Neuronal stem cell (in vitro differentiated cells): ENCODE data around the gene MYF5.
A peak's percentile ranks its signal among the peaks of the same experiment; 100 is the strongest.

ENCODE experiments used
- DNase-seq: peaks from one replicate; pipeline ENCODE4 v3.0.0-alpha.2; 2013; ENCODE audit warnings: low spot score
- H2AFZ ChIP-seq: one replicate; pipeline ENCODE4 v1.6.1; 2013; ENCODE audit warnings: mild to moderate bottlenecking, low read length, inconsistent platforms
- H2AK5ac ChIP-seq: 2 replicates; pipeline ENCODE4 v1.6.1; 2013; ENCODE audit warnings: low read depth, mild to moderate bottlenecking, inconsistent platforms, low read length, moderate library complexity, mixed read lengths
- H2BK120ac ChIP-seq: 2 replicates; pipeline ENCODE4 v1.6.1; 2013; ENCODE audit warnings: low read depth, mild to moderate bottlenecking, inconsistent platforms, low read length, moderate library complexity, mixed read lengths
- H2BK12ac ChIP-seq: one replicate; pipeline ENCODE4 v1.6.1; 2013; ENCODE audit warnings: low read length, inconsistent platforms
- H2BK15ac ChIP-seq: 2 replicates; pipeline ENCODE4 v1.6.1; 2013; ENCODE audit warnings: mild to moderate bottlenecking, low read length, inconsistent platforms, mixed read lengths
- H2BK5ac ChIP-seq: one replicate; pipeline ENCODE4 v1.6.1; 2013; ENCODE audit warnings: inconsistent platforms, mild to moderate bottlenecking, low read length, moderate library complexity
- H3K14ac ChIP-seq: one replicate; pipeline ENCODE4 v1.6.1; 2013; ENCODE audit warnings: low read length, inconsistent platforms
- H3K18ac ChIP-seq: 2 replicates; pipeline ENCODE4 v1.6.1; 2013; ENCODE audit warnings: low read length, inconsistent platforms
- H3K23ac ChIP-seq: 2 replicates; pipeline ENCODE4 v1.6.1; 2013; ENCODE audit warnings: low read depth, mild to moderate bottlenecking, mixed read lengths, low read length, inconsistent platforms; ENCODE audit not compliant: poor library complexity
- H3K27ac ChIP-seq: replicated peaks from 3 replicates; pipeline ENCODE4 v1.5.1; 2013; ENCODE audit warnings: low read length, inconsistent platforms
- H3K27me3 ChIP-seq, 3 experiments: 2 replicates each; pipeline ENCODE4 v1.6.1; 2013; ENCODE audit warnings: low read length in 3 of 3, mild to moderate bottlenecking in 2 of 3, inconsistent platforms in 1 of 3, low read depth in 1 of 3, mixed read lengths in 1 of 3, moderate library complexity in 1 of 3; ENCODE audit not compliant: control insufficient read depth in 3 of 3, insufficient read depth in 3 of 3
- H3K36me3 ChIP-seq, 2 donors: replicated peaks in 1 of 2; 2 replicates each; pipeline ENCODE4 v1.6.1; 2013; ENCODE audit warnings: low read length in 2 of 2; ENCODE audit not compliant: control insufficient read depth in 2 of 2, insufficient read depth in 2 of 2
- H3K4ac ChIP-seq: 2 replicates; pipeline ENCODE4 v1.6.1; 2013; ENCODE audit warnings: inconsistent platforms, mild to moderate bottlenecking, low read length, moderate library complexity
- H3K4me1 ChIP-seq, 2 donors: 1 replicate in 1 of 2; 2 replicates in 1 of 2; pipeline ENCODE4 v1.6.1; 2013; ENCODE audit warnings: low read length in 2 of 2, low read depth in 1 of 2; ENCODE audit not compliant: control insufficient read depth in 2 of 2, insufficient read depth in 1 of 2
- H3K4me2 ChIP-seq: one replicate; pipeline ENCODE4 v1.6.1; 2013; ENCODE audit warnings: mild to moderate bottlenecking, low read length, inconsistent platforms; ENCODE audit not compliant: insufficient read depth, poor library complexity, severe bottlenecking
- H3K4me3 ChIP-seq, 2 donors: 2 replicates each; pipeline ENCODE4 v1.5.1; 2013; ENCODE audit warnings: low read length in 2 of 2, mild to moderate bottlenecking in 2 of 2, inconsistent platforms in 1 of 2, moderate library complexity in 1 of 2
- H3K79me1 ChIP-seq: one replicate; pipeline ENCODE4 v1.6.1; 2013; ENCODE audit warnings: low read depth, mild to moderate bottlenecking, inconsistent platforms, low read length, moderate library complexity
- H3K9ac ChIP-seq: one replicate; pipeline ENCODE4 v1.6.1; 2013; ENCODE audit warnings: mild to moderate bottlenecking, low read depth, low read length, inconsistent platforms; ENCODE audit not compliant: poor library complexity
- H3K9me3 ChIP-seq, 2 donors: replicated peaks in 1 of 2; 2 replicates each; pipeline versions ENCODE3 to v1.6.1; 2013; ENCODE audit warnings: low read length in 2 of 2, mild to moderate bottlenecking in 2 of 2, inconsistent platforms in 1 of 2, low read depth in 1 of 2, mixed read lengths in 1 of 2, moderate library complexity in 1 of 2; ENCODE audit not compliant: control insufficient read depth in 2 of 2, insufficient read depth in 1 of 2
- H4K8ac ChIP-seq: one replicate; pipeline ENCODE4 v1.6.1; 2013; ENCODE audit warnings: low read depth, mild to moderate bottlenecking, inconsistent platforms, low read length, moderate library complexity
- H4K91ac ChIP-seq: one replicate; pipeline ENCODE4 v1.6.1; 2013; ENCODE audit warnings: low read length, low read depth, mild to moderate bottlenecking, inconsistent platforms; ENCODE audit not compliant: poor library complexity
- WGBS, 2 donors: extraction: QIAGEN DNeasy Blood & Tissue Kit; methylation state at CpG; one replicate each; pipeline ENCODE4 v1.1.7; 2013; ENCODE audit warnings: missing lambda C conversion rate in 2 of 2, mixed read lengths in 1 of 2; ENCODE audit not compliant: insufficient read length in 2 of 2, insufficient replicate concordance in 1 of 2; ENCODE audit errors: extremely low coverage in 2 of 2; 5-methylcytosine and 5-hydroxymethylcytosine counted together

MYF5 gene

GRCh38 chr12:80749456-80749855 lies 32.7 kb downstream of the MYF5 start:
- no peak for DNase-seq
- no peak overlapping the region for H3K4me2 ChIP-seq
- H2BK12ac ChIP-seq: no peak overlapping the region
- no peak overlapping the region for H2AFZ ChIP-seq
- H3K79me1 ChIP-seq: no peaks in the 10 kb centered on the region
- no peak overlapping the region for H3K9ac ChIP-seq
- H3K4ac ChIP-seq: no peak overlapping the region
- no peak overlapping the region for H3K23ac ChIP-seq
- WGBS, 2 donors: no CpG with 5 or more reads among the region's 2 CpGs
- no peak overlapping the region for H4K8ac ChIP-seq
- H2BK5ac ChIP-seq: no peak overlapping the region
- no peak overlapping the region for H4K91ac ChIP-seq
- no peak overlapping the region for H3K14ac ChIP-seq
- H3K4me3 ChIP-seq: no peak overlapping the region
- no peaks in the 10 kb centered on the region for H3K27me3 ChIP-seq
- no peaks in the 10 kb centered on the region for H3K36me3 ChIP-seq
- H3K4me1 ChIP-seq: peaks cover 0 to 7% of the 10 kb centered on the region in 2 donors
- no peak overlapping the region for H2AK5ac ChIP-seq
- H2BK15ac ChIP-seq: no peak overlapping the region
- no peak overlapping the region for H2BK120ac ChIP-seq
- H3K18ac ChIP-seq: no peak overlapping the region
- H3K9me3 ChIP-seq: peaks cover 0 to 2% of the 10 kb centered on the region in 2 donors
- H3K27ac ChIP-seq: no peak overlapping the region

GRCh38 chr12:80752464-80752863 lies 35.8 kb downstream of the MYF5 start:
- DNase-seq: no peak

GRCh38 chr12:80754274-80754673 lies 37.6 kb downstream of the MYF5 start:
- H2AK5ac ChIP-seq: no peak overlapping the region
- no peak overlapping the region for H3K4ac ChIP-seq
- no peaks in the 10 kb centered on the region for H3K79me1 ChIP-seq
- no peaks in the 10 kb centered on the region for H3K27me3 ChIP-seq
- H2AFZ ChIP-seq: no peak overlapping the region
- peaks cover 0 to 2% of the 10 kb centered on the region in 2 donors for H3K9me3 ChIP-seq
- no peak overlapping the region for H2BK12ac ChIP-seq
- H3K23ac ChIP-seq: no peak overlapping the region
- H3K18ac ChIP-seq: no peak overlapping the region
- no peak overlapping the region for H4K91ac ChIP-seq
- no peaks in the 10 kb centered on the region for H3K36me3 ChIP-seq
- H3K4me3 ChIP-seq: no peak overlapping the region
- H3K27ac ChIP-seq: no peak overlapping the region
- no peak for DNase-seq
- H3K9ac ChIP-seq: peak overlapping the region; percentile 44
- no CpG with 5 or more reads among the region's 3 CpGs for WGBS, 2 donors
- no peak overlapping the region for H2BK15ac ChIP-seq
- H3K4me1 ChIP-seq: no peaks in the 10 kb centered on the region
- no peak overlapping the region for H3K4me2 ChIP-seq
- no peak overlapping the region for H3K14ac ChIP-seq
- no peak overlapping the region for H2BK120ac ChIP-seq
- no peak overlapping the region for H4K8ac ChIP-seq
- H2BK5ac ChIP-seq: no peak overlapping the region

More at GRCh38 chr12:80752464-80752863, 35.8 kb downstream of the MYF5 start:
- H3K4ac ChIP-seq: no peak overlapping the region
- no peak overlapping the region for H2BK15ac ChIP-seq
- H3K27me3 ChIP-seq: no peaks in the 10 kb centered on the region
- H3K4me2 ChIP-seq: no peak overlapping the region
- no peaks in the 10 kb centered on the region for H3K79me1 ChIP-seq
- H3K9me3 ChIP-seq: peaks cover 0 to 2% of the 10 kb centered on the region in 2 donors
- H3K9ac ChIP-seq: no peak overlapping the region
- peaks cover 0 to 3% of the 10 kb centered on the region in 2 donors for H3K4me1 ChIP-seq
- H2BK12ac ChIP-seq: no peak overlapping the region
- H3K27ac ChIP-seq: no peak overlapping the region
- no peak overlapping the region for H2AK5ac ChIP-seq
- no peak overlapping the region for H4K91ac ChIP-seq
- no peak overlapping the region for H3K18ac ChIP-seq
- H2BK5ac ChIP-seq: no peak overlapping the region
- H4K8ac ChIP-seq: no peak overlapping the region
- no peak overlapping the region for H2BK120ac ChIP-seq
- H3K4me3 ChIP-seq: no peak overlapping the region
- H2AFZ ChIP-seq: peak overlapping the region; percentile 30
- no peak overlapping the region for H3K14ac ChIP-seq
- H3K23ac ChIP-seq: no peak overlapping the region
- H3K36me3 ChIP-seq: no peaks in the 10 kb centered on the region

- no peak overlapping the region for H3K4ac ChIP-seq
- WGBS, 2 donors: no CpG with 5 or more reads among the region's 1 CpG
- DNase-seq: no peak
These were observed 40.2 kb downstream of the MYF5 start for GRCh38 chr12:80756875-80757274.

More at GRCh38 chr12:80756875-80757274, 40.2 kb downstream of the MYF5 start:
- Histone ChIP-seq H4K8ac (no peak overlapping the region), H3K23ac (no peak overlapping the region), H4K91ac (no peak overlapping the region), H3K9ac (no peak overlapping the region), H3K79me1 (no peaks in the 10 kb centered on the region), H2BK5ac (no peak overlapping the region), H3K4me3 (no peak overlapping the region), H2BK120ac (no peak overlapping the region), H2BK12ac (no peak overlapping the region), H3K18ac (no peak overlapping the region), H3K27ac (no peak overlapping the region), H2AFZ (no peak overlapping the region), H3K4me1 (no peaks in the 10 kb centered on the region), H3K4me2 (no peak overlapping the region), H3K14ac (no peak overlapping the region), H2BK15ac (no peak overlapping the region), H3K27me3 (no peaks in the 10 kb centered on the region), H2AK5ac (no peak overlapping the region), H3K36me3 (no peaks in the 10 kb centered on the region), H3K9me3 (peaks cover 0 to 2% of the 10 kb centered on the region in 2 donors)
